Measurements from ENCODE around the gene CBLB. TPM values are rescaled to one million over a fixed set of nuclear protein-coding genes. Genes with fewer than 3 reads are reported as not detected.

The CBLB gene
- total RNA-seq, 1 experiment from 2014 or later = 8.6 TPM

GRCh38 chr3:105790534-105790933, 78.3 kb downstream of the CBLB start:
- no peak for DNase-seq (ENCODE audit: low read depth, low spot score)
- no peaks in the 10 kb centered on the region for H3K4me1 ChIP-seq (ENCODE audit: control insufficient read depth, insufficient read depth, low read length)
- H3K27ac ChIP-seq (ENCODE audit: low read length) = no peak overlapping the region
- H3K9me3 ChIP-seq (ENCODE audit: control insufficient read depth, insufficient read depth, low read depth, low read length) = no peaks in the 10 kb centered on the region
- H3K36me3 ChIP-seq (ENCODE audit: control insufficient read depth, insufficient read depth, low read length) = no peaks in the 10 kb centered on the region
- no TSS peak for BruUV-seq (replicated peaks)
- CTCF ChIA-PET = no interaction called here
- intact Hi-C loops (cut with micrococcal nuclease; ENCODE audit: unreplicated experiment) = no loop called here
- no peak for ATAC-seq
- no peak overlapping the region for H3K4me3 ChIP-seq (ENCODE audit: low read depth in 2 of 2, low read length in 2 of 2)
- POLR2A ChIA-PET = no interaction called here
- in situ Hi-C loops (cut with HindIII; ENCODE audit: low pct_unique_long_range_greater_than_20kb, low sequenced_read_pairs) = no loop called here
- TF ChIP-seq, protein P1, sequence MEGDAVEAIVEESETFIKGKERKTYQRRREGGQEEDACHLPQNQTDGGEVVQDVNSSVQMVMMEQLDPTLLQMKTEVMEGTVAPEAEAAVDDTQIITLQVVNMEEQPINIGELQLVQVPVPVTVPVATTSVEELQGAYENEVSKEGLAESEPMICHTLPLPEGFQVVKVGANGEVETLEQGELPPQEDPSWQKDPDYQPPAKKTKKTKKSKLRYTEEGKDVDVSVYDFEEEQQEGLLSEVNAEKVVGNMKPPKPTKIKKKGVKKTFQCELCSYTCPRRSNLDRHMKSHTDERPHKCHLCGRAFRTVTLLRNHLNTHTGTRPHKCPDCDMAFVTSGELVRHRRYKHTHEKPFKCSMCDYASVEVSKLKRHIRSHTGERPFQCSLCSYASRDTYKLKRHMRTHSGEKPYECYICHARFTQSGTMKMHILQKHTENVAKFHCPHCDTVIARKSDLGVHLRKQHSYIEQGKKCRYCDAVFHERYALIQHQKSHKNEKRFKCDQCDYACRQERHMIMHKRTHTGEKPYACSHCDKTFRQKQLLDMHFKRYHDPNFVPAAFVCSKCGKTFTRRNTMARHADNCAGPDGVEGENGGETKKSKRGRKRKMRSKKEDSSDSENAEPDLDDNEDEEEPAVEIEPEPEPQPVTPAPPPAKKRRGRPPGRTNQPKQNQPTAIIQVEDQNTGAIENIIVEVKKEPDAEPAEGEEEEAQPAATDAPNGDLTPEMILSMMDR (IDR thresholded peaks at IDR 0.05) = no peak
- TF ChIP-seq SIN3A (IDR thresholded peaks at IDR 0.05; ENCODE audit: borderline replicate concordance, insufficient read depth, low read depth, low read length) = no peak
- TF ChIP-seq, protein P2, sequence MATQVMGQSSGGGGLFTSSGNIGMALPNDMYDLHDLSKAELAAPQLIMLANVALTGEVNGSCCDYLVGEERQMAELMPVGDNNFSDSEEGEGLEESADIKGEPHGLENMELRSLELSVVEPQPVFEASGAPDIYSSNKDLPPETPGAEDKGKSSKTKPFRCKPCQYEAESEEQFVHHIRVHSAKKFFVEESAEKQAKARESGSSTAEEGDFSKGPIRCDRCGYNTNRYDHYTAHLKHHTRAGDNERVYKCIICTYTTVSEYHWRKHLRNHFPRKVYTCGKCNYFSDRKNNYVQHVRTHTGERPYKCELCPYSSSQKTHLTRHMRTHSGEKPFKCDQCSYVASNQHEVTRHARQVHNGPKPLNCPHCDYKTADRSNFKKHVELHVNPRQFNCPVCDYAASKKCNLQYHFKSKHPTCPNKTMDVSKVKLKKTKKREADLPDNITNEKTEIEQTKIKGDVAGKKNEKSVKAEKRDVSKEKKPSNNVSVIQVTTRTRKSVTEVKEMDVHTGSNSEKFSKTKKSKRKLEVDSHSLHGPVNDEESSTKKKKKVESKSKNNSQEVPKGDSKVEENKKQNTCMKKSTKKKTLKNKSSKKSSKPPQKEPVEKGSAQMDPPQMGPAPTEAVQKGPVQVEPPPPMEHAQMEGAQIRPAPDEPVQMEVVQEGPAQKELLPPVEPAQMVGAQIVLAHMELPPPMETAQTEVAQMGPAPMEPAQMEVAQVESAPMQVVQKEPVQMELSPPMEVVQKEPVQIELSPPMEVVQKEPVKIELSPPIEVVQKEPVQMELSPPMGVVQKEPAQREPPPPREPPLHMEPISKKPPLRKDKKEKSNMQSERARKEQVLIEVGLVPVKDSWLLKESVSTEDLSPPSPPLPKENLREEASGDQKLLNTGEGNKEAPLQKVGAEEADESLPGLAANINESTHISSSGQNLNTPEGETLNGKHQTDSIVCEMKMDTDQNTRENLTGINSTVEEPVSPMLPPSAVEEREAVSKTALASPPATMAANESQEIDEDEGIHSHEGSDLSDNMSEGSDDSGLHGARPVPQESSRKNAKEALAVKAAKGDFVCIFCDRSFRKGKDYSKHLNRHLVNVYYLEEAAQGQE (IDR thresholded peaks at IDR 0.05; ENCODE audit: insufficient read depth in 1 of 2, low read depth in 2 of 2, low read length in 1 of 2) = no peak
- no peak for TF ChIP-seq TCF7L2 (IDR thresholded peaks at IDR 0.05; ENCODE audit: low read depth, low read length)
- no peak for TF ChIP-seq POLR2AphosphoS5 (IDR thresholded peaks at IDR 0.05; ENCODE audit: low read depth, low read length)
- no peaks in the 10 kb centered on the region for H3K27me3 ChIP-seq (ENCODE audit: control insufficient read depth, insufficient read depth, low read length)

- H3K9me3 ChIP-seq (ENCODE audit: control insufficient read depth, insufficient read depth, low read depth, low read length) = no peaks in the 10 kb centered on the region
- no peak for ATAC-seq
- no peaks in the 10 kb centered on the region for H3K27me3 ChIP-seq (ENCODE audit: control insufficient read depth, insufficient read depth, low read length)
- no peak overlapping the region for H3K4me3 ChIP-seq (ENCODE audit: low read depth in 2 of 2, low read length in 2 of 2)
- no peak for DNase-seq (ENCODE audit: low read depth, low spot score)
- in situ Hi-C loops (cut with HindIII; ENCODE audit: low pct_unique_long_range_greater_than_20kb, low sequenced_read_pairs) (no loop called here), intact Hi-C loops (cut with micrococcal nuclease; ENCODE audit: unreplicated experiment) (no loop called here)
- ChIA-PET POLR2A (interaction anchor here (0.6 kb wide), 1 partner anchor 28 kb away, joined by 4 read pairs; no protein-coding TSS in a partner anchor), CTCF (no interaction called here)
- H3K27ac ChIP-seq (ENCODE audit: low read length) = no peak overlapping the region
- no peaks in the 10 kb centered on the region for H3K36me3 ChIP-seq (ENCODE audit: control insufficient read depth, insufficient read depth, low read length)
- TF ChIP-seq, protein P2 (IDR thresholded peaks at IDR 0.05; ENCODE audit: insufficient read depth in 1 of 2, low read depth in 2 of 2, low read length in 1 of 2) = no peak
- TF ChIP-seq, protein P1 (IDR thresholded peaks at IDR 0.05) = no peak
- TF ChIP-seq SIN3A (IDR thresholded peaks at IDR 0.05; ENCODE audit: borderline replicate concordance, insufficient read depth, low read depth, low read length) (no peak), TCF7L2 (IDR thresholded peaks at IDR 0.05; ENCODE audit: low read depth, low read length) (no peak), POLR2AphosphoS5 (IDR thresholded peaks at IDR 0.05; ENCODE audit: low read depth, low read length) (no peak)
- H3K4me1 ChIP-seq (ENCODE audit: control insufficient read depth, insufficient read depth, low read length) = no peaks in the 10 kb centered on the region
- BruUV-seq (replicated peaks) = no TSS peak
Observed at GRCh38 chr3:105788593-105788992, 80.2 kb downstream of the CBLB start.
